ENCODE data around the gene MYO3B. TPM values are rescaled to one million over a fixed set of nuclear protein-coding genes. Genes with fewer than 3 reads are reported as not detected.

The MYO3B gene
- total and polyA plus RNA-seq, 12 donors: 0.04 to 0.11 (median 0.06) TPM; not detected in 8

DNA sequence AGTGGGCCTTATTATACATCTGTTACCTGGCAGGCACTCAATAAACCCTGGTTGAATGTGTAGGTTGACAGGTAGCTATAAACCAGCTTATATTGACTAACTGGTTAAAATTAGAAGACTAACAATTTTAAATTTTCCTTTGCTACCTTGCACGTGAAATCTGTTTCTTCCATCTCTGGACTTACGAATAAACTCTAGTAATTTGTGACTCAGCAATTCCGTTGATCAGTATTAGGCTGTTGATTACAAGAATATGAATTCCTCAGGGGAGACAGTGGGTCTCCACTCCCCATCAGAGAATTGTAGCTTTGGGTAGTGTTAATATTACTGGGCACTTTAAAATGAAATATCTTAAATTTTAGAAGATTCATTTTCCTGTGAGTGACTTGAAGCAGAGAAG lies 399.4 kb downstream of the MYO3B start:
- Histone ChIP-seq H3K27me3 (no peaks in the 10 kb centered on the region), H3K4me3 (no peak overlapping the region), H3K9me3 (replicated peaks in 1 of 3) (no peaks in the 10 kb centered on the region), H3K36me3 (replicated peaks in 1 of 2) (no peaks in the 10 kb centered on the region), H3K4me1 (replicated peaks in 1 of 2) (no peaks in the 10 kb centered on the region), H3K27ac (no peak overlapping the region)
- DNase-seq: no peak
- WGBS, 4 donors: 87 to 92% (median 90%) methylated on average over 3 of the region's 3 CpGs
- TF ChIP-seq POLR2A (IDR thresholded peaks at IDR 0.05): no peak
- no peak for TF ChIP-seq CTCF (IDR thresholded peaks at IDR 0.05)
- intact Hi-C loops (cut with DNase I): no loop called here

GRCh38 chr2:170578606-170579005 lies 400.7 kb downstream of the MYO3B start:
- no peaks in the 10 kb centered on the region for H3K27me3 ChIP-seq
- intact Hi-C loops (cut with DNase I): no loop called here
- H3K9me3 ChIP-seq (replicated peaks in 1 of 3): no peaks in the 10 kb centered on the region
- no peaks in the 10 kb centered on the region for H3K4me1 ChIP-seq (replicated peaks in 1 of 2)
- H3K36me3 ChIP-seq (replicated peaks in 1 of 2): no peaks in the 10 kb centered on the region
- TF ChIP-seq POLR2A (IDR thresholded peaks at IDR 0.05) (no peak), CTCF (IDR thresholded peaks at IDR 0.05) (no peak)
- H3K27ac ChIP-seq: no peak overlapping the region
- no peak overlapping the region for H3K4me3 ChIP-seq
- no peak for DNase-seq
- 88 to 92% (median 90%) methylated on average over 10 of the region's 10 CpGs for WGBS, 4 donors

- 67 to 100% (median 73%) methylated on average over 1 to 2 of the region's 2 CpGs for WGBS, 4 donors
- DNase-seq: no peak
- intact Hi-C loops (cut with DNase I): no loop called here
- no peak overlapping the region for H3K27ac ChIP-seq
- H3K9me3 ChIP-seq (replicated peaks in 1 of 3): no peaks in the 10 kb centered on the region
- H3K36me3 ChIP-seq (replicated peaks in 1 of 2): no peaks in the 10 kb centered on the region
- H3K4me1 ChIP-seq (replicated peaks in 1 of 2): no peaks in the 10 kb centered on the region
- H3K27me3 ChIP-seq: no peaks in the 10 kb centered on the region
- H3K4me3 ChIP-seq: no peak overlapping the region
- no peak for TF ChIP-seq CTCF (IDR thresholded peaks at IDR 0.05)
- TF ChIP-seq POLR2A (IDR thresholded peaks at IDR 0.05): no peak
Observed at GRCh38 chr2:170579511-170579910, 401.6 kb downstream of the MYO3B start.

GRCh38 chr2:170582313-170582712 lies 404.4 kb downstream of the MYO3B start:
- no peaks in the 10 kb centered on the region for H3K4me1 ChIP-seq (replicated peaks in 1 of 2)
- intact Hi-C loops (cut with DNase I): no loop called here
- no peaks in the 10 kb centered on the region for H3K9me3 ChIP-seq (replicated peaks in 1 of 3)
- TF ChIP-seq POLR2A (IDR thresholded peaks at IDR 0.05) (no peak), CTCF (IDR thresholded peaks at IDR 0.05) (no peak)
- DNase-seq: no peak
- H3K4me3 ChIP-seq: no peak overlapping the region
- H3K27me3 ChIP-seq: no peaks in the 10 kb centered on the region
- H3K27ac ChIP-seq: no peak overlapping the region
- WGBS, 4 donors: 89 to 94% (median 90%) methylated on average over 3 of the region's 3 CpGs
- no peaks in the 10 kb centered on the region for H3K36me3 ChIP-seq (replicated peaks in 1 of 2)
